ENCODE measurements around the gene AGBL4.

The AGBL4 gene

GRCh38 chr1:48777219-48777895, 1246.4 kb downstream of the AGBL4 start:
- DNase-seq (peak; percentile 17), ATAC-seq (ENCODE audit: insufficient read depth, low read depth) (peak; percentile 15; the same call in 2 of the 3 replicates)
- H4K20me1 ChIP-seq (ENCODE audit: insufficient read depth, low read length), result peaks cover 5% of the 10 kb centered on the region; the same call in 1 of the 2 replicates
- H3K9ac ChIP-seq (ENCODE audit: low read depth, low read length), result peak overlapping the region; percentile 76
- no peak for TF ChIP-seq EZH2 (IDR thresholded peaks at IDR 0.05; ENCODE audit: borderline replicate concordance, low read depth, low read length, severe bottlenecking)
- no peak for TF ChIP-seq CTCF (IDR thresholded peaks at IDR 0.05; ENCODE audit: borderline replicate concordance, extremely low read depth, low read length, poor library complexity, severe bottlenecking)
- peak overlapping the region; percentile 98 for H2AFZ ChIP-seq (ENCODE audit: low read depth, low read length)
- H3K4me2 ChIP-seq (ENCODE audit: insufficient read depth, low read length), result peak overlapping the region; percentile 95
- H3K36me3 ChIP-seq (ENCODE audit: insufficient read depth, low read length), result peaks cover 35% of the 10 kb centered on the region
- H3K9me3 ChIP-seq (ENCODE audit: insufficient read depth, low read length, severe bottlenecking), result no peaks in the 10 kb centered on the region
- no peaks in the 10 kb centered on the region for H3K27me3 ChIP-seq (ENCODE audit: insufficient read depth, low read length, poor library complexity)
- peak overlapping the region; percentile 92 to 96 for H3K4me3 ChIP-seq (ENCODE audit: low read depth in 1 of 2, low read length in 2 of 2)
- peaks cover 46% of the 10 kb centered on the region for H3K79me2 ChIP-seq (ENCODE audit: insufficient read depth, low read length)
- H3K4me1 ChIP-seq (ENCODE audit: insufficient read depth, low read length), result peaks cover 51% of the 10 kb centered on the region
- peak overlapping the region; percentile 79 for H3K27ac ChIP-seq (ENCODE audit: low read length)

GRCh38 chr1:48776393-48777218, 1247.1 kb downstream of the AGBL4 start, which contains the start of gene BEND5:
Gene BEND5, minus strand, starts transcription at chr1:48776891. Its CDS starts 60 bp downstream, at chr1:48776831.
- H3K9ac ChIP-seq (ENCODE audit: low read depth, low read length), result peak within 1 kb of the TSS; percentile 76
- peaks cover 52% of the 10 kb centered on the region for H3K4me1 ChIP-seq (ENCODE audit: insufficient read depth, low read length)

GRCh38 chr1:48775831-48776392, 1247.8 kb downstream of the AGBL4 start:
- H4K20me1 ChIP-seq (ENCODE audit: insufficient read depth, low read length), result peaks cover 5% of the 10 kb centered on the region; the same call in 1 of the 2 replicates
- H3K4me2 ChIP-seq (ENCODE audit: insufficient read depth, low read length), result peak overlapping the region; percentile 98
- H3K79me2 ChIP-seq (ENCODE audit: insufficient read depth, low read length), result peaks cover 60% of the 10 kb centered on the region
- peak overlapping the region; percentile 76 for H3K9ac ChIP-seq (ENCODE audit: low read depth, low read length)
- H2AFZ ChIP-seq (ENCODE audit: low read depth, low read length), result peak overlapping the region; percentile 67
- peaks cover 49% of the 10 kb centered on the region for H3K36me3 ChIP-seq (ENCODE audit: insufficient read depth, low read length)
- peak overlapping the region; percentile 92 to 96 for H3K4me3 ChIP-seq (ENCODE audit: low read depth in 1 of 2, low read length in 2 of 2)
- H3K27me3 ChIP-seq (ENCODE audit: insufficient read depth, low read length, poor library complexity), result no peaks in the 10 kb centered on the region
- H3K27ac ChIP-seq (ENCODE audit: low read length), result peak overlapping the region; percentile 79
- no peak for ATAC-seq (ENCODE audit: insufficient read depth, low read depth)
- DNase-seq, result no peak
- H3K9me3 ChIP-seq (ENCODE audit: insufficient read depth, low read length, severe bottlenecking), result no peaks in the 10 kb centered on the region
- TF ChIP-seq CTCF (IDR thresholded peaks at IDR 0.05; ENCODE audit: borderline replicate concordance, extremely low read depth, low read length, poor library complexity, severe bottlenecking) (no peak), EZH2 (IDR thresholded peaks at IDR 0.05; ENCODE audit: borderline replicate concordance, low read depth, low read length, severe bottlenecking) (no peak)
- H3K4me1 ChIP-seq (ENCODE audit: insufficient read depth, low read length), result peaks cover 58% of the 10 kb centered on the region

More at GRCh38 chr1:48776393-48777218, 1247.1 kb downstream of the AGBL4 start, which contains the start of gene BEND5:
- H3K4me3 ChIP-seq (ENCODE audit: low read depth in 1 of 2, low read length in 2 of 2), result peak within 1 kb of the TSS; percentile 92 to 96
- peak within 1 kb of the TSS; percentile 79 for H3K27ac ChIP-seq (ENCODE audit: low read length)
- H3K27me3 ChIP-seq (ENCODE audit: insufficient read depth, low read length, poor library complexity), result no peaks in the 10 kb centered on the region
- H3K4me2 ChIP-seq (ENCODE audit: insufficient read depth, low read length), result peak within 1 kb of the TSS; percentile 98
- no peaks in the 10 kb centered on the region for H3K9me3 ChIP-seq (ENCODE audit: insufficient read depth, low read length, severe bottlenecking)
- DNase-seq (peak; percentile 87), ATAC-seq (ENCODE audit: insufficient read depth, low read depth) (peak; percentile 88)
- peaks cover 5% of the 10 kb centered on the region; the same call in 1 of the 2 replicates for H4K20me1 ChIP-seq (ENCODE audit: insufficient read depth, low read length)
- peak within 1 kb of the TSS; percentile 98 for H2AFZ ChIP-seq (ENCODE audit: low read depth, low read length)
- peaks cover 42% of the 10 kb centered on the region for H3K36me3 ChIP-seq (ENCODE audit: insufficient read depth, low read length)
- no peak for TF ChIP-seq EZH2 (IDR thresholded peaks at IDR 0.05; ENCODE audit: borderline replicate concordance, low read depth, low read length, severe bottlenecking)
- peak; percentile 2 for TF ChIP-seq CTCF (IDR thresholded peaks at IDR 0.05; ENCODE audit: borderline replicate concordance, extremely low read depth, low read length, poor library complexity, severe bottlenecking)
- peaks cover 54% of the 10 kb centered on the region for H3K79me2 ChIP-seq (ENCODE audit: insufficient read depth, low read length)
